ENCODE data around the gene CD300A. TPM values are rescaled to one million over a fixed set of nuclear protein-coding genes. Genes with fewer than 3 reads are reported as not detected.

CD300A gene
- total and polyA plus RNA-seq, 2 donors (not counting 3 experiments of a cell fraction or from before 2014, with no cell fraction given): not detected

DNA sequence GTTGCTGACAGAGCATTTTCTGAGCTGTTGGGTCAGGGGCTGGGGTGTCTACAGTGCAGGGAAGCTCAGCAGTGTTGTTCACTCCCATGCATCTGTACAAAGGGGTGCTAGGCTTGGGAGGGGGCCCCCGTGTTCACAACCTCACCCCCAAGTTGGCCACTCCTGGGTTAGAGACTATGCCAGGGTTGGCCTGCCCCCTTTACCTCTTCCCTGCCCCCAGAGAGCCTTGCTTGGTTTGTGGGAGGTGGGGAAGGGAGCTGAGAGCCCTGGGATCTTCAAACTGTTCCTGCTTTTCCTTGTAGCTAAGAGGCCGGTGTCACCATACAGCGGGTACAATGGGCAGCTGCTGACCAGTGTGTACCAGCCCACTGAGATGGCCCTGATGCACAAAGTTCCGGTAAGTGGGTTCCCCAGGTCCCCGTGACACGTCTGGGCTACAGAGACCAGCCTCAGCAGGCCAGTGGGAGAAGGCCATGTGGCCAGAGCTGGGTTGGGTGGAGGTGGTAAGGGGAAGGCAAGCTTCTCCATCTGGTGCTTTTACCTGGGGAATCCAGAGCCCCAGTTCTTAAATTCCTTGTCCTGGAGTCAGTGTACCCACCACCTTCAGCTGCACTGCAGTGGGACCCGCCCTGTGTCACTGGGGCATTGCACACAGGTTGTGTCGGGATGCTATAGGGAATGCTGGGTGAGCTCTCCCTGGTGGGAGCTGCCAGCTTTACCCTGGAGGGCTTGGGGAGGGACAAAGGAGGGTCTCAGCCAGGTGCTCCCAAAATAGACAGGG, 22.7 kb upstream of the CD300A start:
- no peak for TF ChIP-seq MAX (IDR thresholded peaks at IDR 0.05; ENCODE audit: insufficient read depth, insufficient read length)
- TF ChIP-seq EZH2 (IDR thresholded peaks at IDR 0.05; ENCODE audit: borderline replicate concordance, low read depth, low read length, severe bottlenecking): no peak
- no peak for TF ChIP-seq GATA2 (IDR thresholded peaks at IDR 0.05; ENCODE audit: insufficient read depth, insufficient read length, low read depth, low read length)
- no peak for TF ChIP-seq JUN (IDR thresholded peaks at IDR 0.05; ENCODE audit: borderline replicate concordance, insufficient read depth, insufficient read length, low read depth)
- no peak for TF ChIP-seq POLR2A (IDR thresholded peaks at IDR 0.05; ENCODE audit: low read depth, low read length)
- TF ChIP-seq MYC (IDR thresholded peaks at IDR 0.05; ENCODE audit: low read depth, low read length): no peak
- TF ChIP-seq, protein P1, sequence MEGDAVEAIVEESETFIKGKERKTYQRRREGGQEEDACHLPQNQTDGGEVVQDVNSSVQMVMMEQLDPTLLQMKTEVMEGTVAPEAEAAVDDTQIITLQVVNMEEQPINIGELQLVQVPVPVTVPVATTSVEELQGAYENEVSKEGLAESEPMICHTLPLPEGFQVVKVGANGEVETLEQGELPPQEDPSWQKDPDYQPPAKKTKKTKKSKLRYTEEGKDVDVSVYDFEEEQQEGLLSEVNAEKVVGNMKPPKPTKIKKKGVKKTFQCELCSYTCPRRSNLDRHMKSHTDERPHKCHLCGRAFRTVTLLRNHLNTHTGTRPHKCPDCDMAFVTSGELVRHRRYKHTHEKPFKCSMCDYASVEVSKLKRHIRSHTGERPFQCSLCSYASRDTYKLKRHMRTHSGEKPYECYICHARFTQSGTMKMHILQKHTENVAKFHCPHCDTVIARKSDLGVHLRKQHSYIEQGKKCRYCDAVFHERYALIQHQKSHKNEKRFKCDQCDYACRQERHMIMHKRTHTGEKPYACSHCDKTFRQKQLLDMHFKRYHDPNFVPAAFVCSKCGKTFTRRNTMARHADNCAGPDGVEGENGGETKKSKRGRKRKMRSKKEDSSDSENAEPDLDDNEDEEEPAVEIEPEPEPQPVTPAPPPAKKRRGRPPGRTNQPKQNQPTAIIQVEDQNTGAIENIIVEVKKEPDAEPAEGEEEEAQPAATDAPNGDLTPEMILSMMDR (IDR thresholded peaks at IDR 0.05; ENCODE audit: extremely low read depth in 1 of 2, insufficient read depth in 1 of 2, low read depth in 1 of 2, low read length in 2 of 2): no peak
- TF ChIP-seq POLR2AphosphoS5 (IDR thresholded peaks at IDR 0.05; ENCODE audit: insufficient read depth, low read depth, low read length): no peak
- no peak for TF ChIP-seq FOS (IDR thresholded peaks at IDR 0.05; ENCODE audit: borderline replicate concordance, insufficient read depth, low read length)
- H3K9me1 ChIP-seq (replicated peaks; ENCODE audit: control insufficient read depth, extremely low read depth, insufficient read depth, low read length): no peaks in the 10 kb centered on the region
- no peak overlapping the region for H3K27ac ChIP-seq (ENCODE audit: insufficient read depth, low read depth, low read length)
- no peaks in the 10 kb centered on the region for H3K4me1 ChIP-seq (ENCODE audit: control insufficient read depth, extremely low read depth, insufficient read depth, low read length)
- DNase-seq (ENCODE audit: low read depth, low spot score) (no peak), FAIRE-seq (no peak)
- H4K20me1 ChIP-seq (replicated peaks; ENCODE audit: control insufficient read depth, extremely low read depth, insufficient read depth, low read length): no peaks in the 10 kb centered on the region
- POLR2A ChIA-PET: no interaction called here
- intact Hi-C loops (cut with micrococcal nuclease): no loop called here
- H3K4me3 ChIP-seq (replicated peaks in 1 of 3; ENCODE audit: insufficient read depth in 1 of 3, low read depth in 1 of 3, low read length in 3 of 3): no peak overlapping the region
- H3K9me3 ChIP-seq (replicated peaks; ENCODE audit: control insufficient read depth, insufficient read depth, low read length): no peaks in the 10 kb centered on the region
- no TSS peak for BruUV-seq (replicated peaks)
- H3K79me2 ChIP-seq (ENCODE audit: control insufficient read depth, insufficient read depth, low read length): no peaks in the 10 kb centered on the region
- CTCF ChIA-PET: interaction anchor here (1.4 kb wide), 1 partner anchor 12 kb away, joined by 3 read pairs; no protein-coding TSS in a partner anchor
- no peak overlapping the region for H3K4me2 ChIP-seq (ENCODE audit: insufficient read depth, low read length)
- dilution Hi-C loops (cut with MboI; ENCODE audit: extremely low pct_ligation_motif_present, low sequenced_read_pairs): no loop called here
- no peak overlapping the region for H3K9ac ChIP-seq (replicated peaks; ENCODE audit: extremely low read depth, insufficient read depth, low read length)
- H3K27me3 ChIP-seq (ENCODE audit: control insufficient read depth in 2 of 2, insufficient read depth in 2 of 2, low read length in 2 of 2): no peaks in the 10 kb centered on the region
- H2AFZ ChIP-seq (ENCODE audit: low read depth, low read length): no peak overlapping the region
- no peaks in the 10 kb centered on the region for H3K36me3 ChIP-seq (ENCODE audit: control insufficient read depth in 2 of 2, extremely low read depth in 1 of 2, insufficient read depth in 2 of 2, low read length in 2 of 2)

Data from endothelial cell of umbilical vein (primary cell).